ENCODE data around the gene UBE2I. TPM values are rescaled to one million over a fixed set of nuclear protein-coding genes. Genes with fewer than 3 reads are reported as not detected.

The UBE2I gene
- total and polyA plus RNA-seq, 2 donors (not counting 1 experiment from before 2014, with no cell fraction given) = 152 to 265 TPM

DNA sequence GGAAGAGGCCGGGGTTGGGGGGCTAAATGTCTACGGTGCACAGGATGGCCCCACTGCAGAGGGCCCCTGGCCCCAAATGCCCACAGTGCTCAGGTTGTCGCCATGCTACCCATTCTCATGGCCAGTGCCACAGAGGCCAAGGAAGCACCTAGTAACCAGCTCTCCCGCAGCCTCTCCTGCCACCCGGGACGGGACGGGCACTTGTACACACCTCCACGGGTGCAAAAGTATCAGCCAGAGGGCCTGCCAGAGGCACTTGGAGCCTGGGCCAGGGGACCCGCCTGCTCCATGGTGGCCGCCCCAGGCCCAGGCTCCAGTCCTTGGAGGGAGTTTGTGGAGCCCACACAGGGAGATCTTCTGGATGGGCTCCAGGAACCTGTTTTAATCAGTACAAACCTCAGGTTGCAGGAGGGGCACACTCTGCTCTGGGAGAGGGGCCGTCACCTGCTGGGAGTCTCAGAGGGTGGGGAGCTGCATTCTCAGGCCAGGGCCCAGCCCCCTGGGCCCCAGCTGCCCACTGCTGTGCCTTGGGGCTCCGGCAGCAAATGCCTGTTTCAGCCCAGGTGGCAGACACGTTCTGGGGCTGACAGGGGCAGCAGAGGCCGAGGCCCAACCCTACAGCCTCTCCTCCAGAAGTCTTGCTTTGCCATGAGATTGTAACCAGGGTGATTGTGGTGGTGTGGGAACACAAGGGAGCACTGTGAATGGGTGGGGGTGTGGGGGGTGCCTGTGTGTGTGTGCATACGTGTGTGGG is 45.7 kb upstream of the UBE2I start:
- POLR2A ChIA-PET = no interaction called here
- Mint-ChIP-seq H3K27me3 (peaks cover 17% of the 10 kb centered on the region), H3K27ac (no peak overlapping the region), H3K4me3 (no peak overlapping the region), H3K4me1 (peaks cover 4% of the 10 kb centered on the region), H3K9me3 (ENCODE audit: insufficient read depth) (peaks cover 5% of the 10 kb centered on the region)
- H3K4me3 ChIP-seq (ENCODE audit: control extremely low read depth in 1 of 5, extremely low read depth in 1 of 5, insufficient read depth in 1 of 5, low read depth in 2 of 5, low read length in 4 of 5) = no peak overlapping the region
- peaks cover 0 to 44% (median 12%) of the 10 kb centered on the region in 4 experiments for H3K27me3 ChIP-seq (replicated peaks in 1 of 4; ENCODE audit: control extremely low read depth in 1 of 4, control insufficient read depth in 3 of 4, insufficient read depth in 4 of 4, low read length in 3 of 4)
- ATAC-seq (ENCODE audit: low read depth) (no peak), DNase-seq (no peak)
- no peaks in the 10 kb centered on the region for H3K79me2 ChIP-seq (ENCODE audit: control insufficient read depth, insufficient read depth, low read length)
- intact Hi-C loops (cut with micrococcal nuclease) = no loop called here
- H3K27ac ChIP-seq (ENCODE audit: low read length in 2 of 2) = no peak overlapping the region
- peaks cover 0 to 4% (median 0%) of the 10 kb centered on the region in 3 donors for H3K9me3 ChIP-seq (ENCODE audit: control extremely low read depth in 1 of 3, control insufficient read depth in 2 of 3, insufficient read depth in 1 of 3, low read length in 2 of 3)
- TF ChIP-seq CTCF (IDR thresholded peaks at IDR 0.05) (no peak), EZH2 (IDR thresholded peaks at IDR 0.05; ENCODE audit: borderline replicate concordance, insufficient read depth, low read depth, low read length, poor library complexity, severe bottlenecking) (no peak)
- no peak overlapping the region for H3K4me2 ChIP-seq (replicated peaks; ENCODE audit: low read depth, low read length, poor library complexity, severe bottlenecking)
- 95% methylated on average over 14 of the region's 15 CpGs for WGBS (ENCODE audit: insufficient coverage)
- peaks cover 6 to 7% of the 10 kb centered on the region in 2 donors for H3K4me1 ChIP-seq (ENCODE audit: control insufficient read depth in 2 of 2, insufficient read depth in 2 of 2, low read length in 2 of 2)
- H3K9ac ChIP-seq (ENCODE audit: low read length) = no peak overlapping the region
- no peak overlapping the region for H2AFZ ChIP-seq (ENCODE audit: insufficient read depth, low read depth, low read length, poor library complexity, severe bottlenecking)
- CTCF ChIA-PET = no interaction called here
- no peaks in the 10 kb centered on the region for H3K36me3 ChIP-seq (replicated peaks in 1 of 2; ENCODE audit: control extremely low read depth in 1 of 2, control insufficient read depth in 1 of 2, extremely low read depth in 1 of 2, insufficient read depth in 2 of 2, low read length in 1 of 2)
- no peaks in the 10 kb centered on the region for H4K20me1 ChIP-seq (ENCODE audit: control insufficient read depth, insufficient read depth, low read length, poor library complexity, severe bottlenecking)

GRCh38 chr16:1264345-1265089 is 44.9 kb upstream of the UBE2I start:
- Mint-ChIP-seq H3K9me3 (ENCODE audit: insufficient read depth) (peaks cover 5% of the 10 kb centered on the region), H3K4me3 (no peak overlapping the region), H3K27ac (no peak overlapping the region), H3K4me1 (no peaks in the 10 kb centered on the region), H3K27me3 (peaks cover 15% of the 10 kb centered on the region)
- H3K9me3 ChIP-seq (ENCODE audit: control extremely low read depth in 1 of 3, control insufficient read depth in 2 of 3, insufficient read depth in 1 of 3, low read length in 2 of 3) = peaks cover 0 to 4% (median 0%) of the 10 kb centered on the region in 3 donors
- H3K27ac ChIP-seq (ENCODE audit: low read length in 2 of 2) = no peak overlapping the region
- ChIA-PET POLR2A (no interaction called here), CTCF (no interaction called here)
- no peaks in the 10 kb centered on the region for H3K79me2 ChIP-seq (ENCODE audit: control insufficient read depth, insufficient read depth, low read length)
- H3K36me3 ChIP-seq (replicated peaks in 1 of 2; ENCODE audit: control extremely low read depth in 1 of 2, control insufficient read depth in 1 of 2, extremely low read depth in 1 of 2, insufficient read depth in 2 of 2, low read length in 1 of 2) = no peaks in the 10 kb centered on the region
- no peak overlapping the region for H3K4me2 ChIP-seq (replicated peaks; ENCODE audit: low read depth, low read length, poor library complexity, severe bottlenecking)
- H4K20me1 ChIP-seq (ENCODE audit: control insufficient read depth, insufficient read depth, low read length, poor library complexity, severe bottlenecking) = no peaks in the 10 kb centered on the region
- DNase-seq (no peak), ATAC-seq (ENCODE audit: low read depth) (no peak)
- intact Hi-C loops (cut with micrococcal nuclease) = no loop called here
- TF ChIP-seq EZH2 (IDR thresholded peaks at IDR 0.05; ENCODE audit: borderline replicate concordance, insufficient read depth, low read depth, low read length, poor library complexity, severe bottlenecking) (no peak), CTCF (IDR thresholded peaks at IDR 0.05) (no peak)
- H3K27me3 ChIP-seq (replicated peaks in 1 of 4; ENCODE audit: control extremely low read depth in 1 of 4, control insufficient read depth in 3 of 4, insufficient read depth in 4 of 4, low read length in 3 of 4) = peaks cover 0 to 37% (median 9%) of the 10 kb centered on the region in 4 experiments
- WGBS (ENCODE audit: insufficient coverage) = 91% methylated on average over 15 of the region's 16 CpGs
- H3K4me1 ChIP-seq (ENCODE audit: control insufficient read depth in 2 of 2, insufficient read depth in 2 of 2, low read length in 2 of 2) = no peaks in the 10 kb centered on the region
- no peak overlapping the region for H2AFZ ChIP-seq (ENCODE audit: insufficient read depth, low read depth, low read length, poor library complexity, severe bottlenecking)
- H3K4me3 ChIP-seq (ENCODE audit: control extremely low read depth in 1 of 5, extremely low read depth in 1 of 5, insufficient read depth in 1 of 5, low read depth in 2 of 5, low read length in 4 of 5) = no peak overlapping the region
- no peak overlapping the region for H3K9ac ChIP-seq (ENCODE audit: low read length)

Measured in B cell (primary cell).